ENCODE measurements around the gene GRM2.

Gene GRM2

DNA sequence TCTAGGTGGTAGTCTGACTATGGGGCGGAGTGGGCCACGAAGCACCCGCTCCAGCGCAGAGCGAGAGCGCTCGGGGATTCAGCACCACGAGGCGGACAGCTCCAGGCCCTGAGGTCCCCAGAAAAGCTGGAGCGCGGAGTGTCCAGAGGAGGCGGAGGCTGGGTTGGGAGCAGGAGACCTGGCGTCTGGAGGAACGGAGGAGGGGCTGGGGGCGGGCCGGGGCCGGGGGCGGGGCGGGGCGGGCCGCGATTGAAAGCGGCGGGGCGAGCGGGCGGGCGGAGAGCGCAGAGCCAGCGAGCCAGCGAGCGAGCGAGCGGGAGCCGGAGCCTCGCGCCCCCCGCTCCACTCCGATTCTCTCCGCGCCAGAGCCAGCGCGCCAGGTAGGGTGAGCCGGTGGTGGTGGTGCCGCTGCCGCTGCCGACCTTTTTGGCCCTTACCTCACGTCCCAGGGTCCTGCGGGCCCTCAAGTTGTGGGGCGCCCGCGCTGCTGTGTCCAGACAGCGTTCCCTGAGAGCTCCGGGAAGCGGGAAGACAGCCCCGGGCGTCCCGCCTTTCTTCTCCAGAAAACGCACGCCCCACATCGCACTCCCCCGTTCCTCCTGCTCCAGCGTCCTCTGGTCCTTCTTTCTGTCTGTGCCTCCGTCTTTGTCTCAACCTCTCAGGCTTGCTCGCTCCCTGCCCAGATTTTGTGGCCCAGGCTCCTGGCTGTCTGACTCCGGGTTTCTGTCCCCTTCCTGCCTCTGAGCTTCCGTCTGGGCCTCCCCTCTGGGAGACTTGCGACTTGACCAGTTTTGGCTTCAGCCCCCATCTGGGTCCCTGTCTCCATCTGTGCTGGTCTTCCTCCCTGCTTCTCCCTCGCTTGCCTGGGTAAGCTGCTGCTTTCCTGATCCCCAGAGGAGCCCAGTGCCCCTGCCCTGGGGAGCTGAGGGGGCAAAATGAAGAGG, at the start of gene GRM2:
Gene GRM2, plus strand, starts transcription at position 281 of the 944 bp plus-strand sequence. CDS start 1,916 bp downstream, outside the sequence.
- DNase-seq, result peak; percentile 31 to 38

DNA sequence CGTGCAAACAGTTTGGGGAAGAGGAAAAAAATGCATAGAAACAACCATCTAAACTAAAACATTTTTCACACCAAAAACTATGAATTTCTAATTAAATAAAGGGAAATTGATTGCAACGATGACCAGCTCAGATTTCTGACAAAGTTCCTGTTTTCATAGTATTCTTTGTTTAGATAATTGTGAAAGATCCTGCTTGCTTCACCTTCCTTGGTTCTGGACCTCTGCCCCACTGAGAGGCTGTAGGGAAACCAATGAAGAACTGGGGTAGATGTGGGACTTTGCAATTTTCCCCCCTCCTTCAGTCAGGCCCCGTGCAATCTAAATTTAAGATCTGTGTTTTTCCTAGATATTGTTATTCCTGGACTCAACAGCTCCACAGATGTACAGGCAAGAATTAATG, 49.6 kb upstream of the GRM2 start:
- no peak for DNase-seq

DNA sequence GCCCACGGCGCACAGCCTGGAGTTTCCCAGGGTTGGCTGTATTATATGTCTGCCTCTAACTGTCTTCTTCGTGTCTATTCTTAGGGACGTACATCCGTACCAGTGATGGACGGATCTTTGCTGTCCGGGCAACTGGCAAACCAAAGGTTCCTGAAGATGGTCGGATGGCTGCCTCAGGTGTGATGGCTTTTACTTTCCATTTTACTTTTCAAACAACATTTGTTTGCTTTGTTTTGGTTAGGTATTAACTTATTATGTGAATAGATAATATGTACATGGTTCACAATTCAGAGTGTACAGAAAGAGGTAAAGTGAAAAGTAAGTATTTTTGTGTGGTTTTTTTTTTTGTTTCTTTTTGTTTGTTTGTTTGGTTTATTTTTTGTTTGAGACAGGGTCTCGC, 46.9 kb upstream of the GRM2 start:
- DNase-seq, result no peak

DNA sequence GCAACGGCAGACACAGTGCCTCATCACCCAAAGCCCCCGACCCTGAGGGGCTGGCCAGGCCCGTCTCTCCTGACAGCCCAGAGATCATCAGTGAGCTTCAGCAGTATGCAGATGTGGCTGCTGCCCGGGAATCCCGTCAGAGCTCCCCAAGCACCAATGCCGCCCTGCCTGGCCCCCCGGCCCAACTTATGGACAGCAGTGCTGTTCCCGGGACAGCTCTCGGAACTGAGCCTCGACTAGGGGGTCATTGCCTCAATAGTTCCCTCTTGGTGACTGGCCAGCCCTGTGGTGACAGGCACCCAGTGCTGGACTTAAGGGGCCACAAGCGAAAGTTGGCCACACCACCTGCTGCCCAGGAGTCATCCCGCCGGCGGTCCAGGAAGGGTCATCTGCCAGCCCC, 44.4 kb upstream of the GRM2 start:
- no peak for DNase-seq

DNA sequence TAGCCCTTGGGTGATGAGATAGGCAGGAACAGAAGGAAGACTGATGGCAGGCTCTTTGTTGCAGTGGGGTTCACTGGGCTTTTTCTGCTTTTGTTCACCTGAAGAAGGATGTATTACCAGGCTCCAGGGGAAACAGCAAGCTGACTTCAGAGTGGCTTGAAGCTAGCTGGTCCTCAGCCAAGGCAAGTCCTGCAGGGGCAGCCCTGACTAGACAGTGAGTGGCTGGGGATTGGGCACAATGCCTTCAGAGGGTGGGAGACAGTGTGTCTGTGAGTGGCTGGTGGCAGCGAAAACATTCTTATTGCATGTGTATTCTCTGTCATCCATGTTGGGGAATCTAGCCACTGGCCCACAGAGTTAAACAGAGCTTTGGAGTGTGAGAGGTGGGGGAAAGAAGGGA, 38.1 kb upstream of the GRM2 start:
- no peak for DNase-seq

DNA sequence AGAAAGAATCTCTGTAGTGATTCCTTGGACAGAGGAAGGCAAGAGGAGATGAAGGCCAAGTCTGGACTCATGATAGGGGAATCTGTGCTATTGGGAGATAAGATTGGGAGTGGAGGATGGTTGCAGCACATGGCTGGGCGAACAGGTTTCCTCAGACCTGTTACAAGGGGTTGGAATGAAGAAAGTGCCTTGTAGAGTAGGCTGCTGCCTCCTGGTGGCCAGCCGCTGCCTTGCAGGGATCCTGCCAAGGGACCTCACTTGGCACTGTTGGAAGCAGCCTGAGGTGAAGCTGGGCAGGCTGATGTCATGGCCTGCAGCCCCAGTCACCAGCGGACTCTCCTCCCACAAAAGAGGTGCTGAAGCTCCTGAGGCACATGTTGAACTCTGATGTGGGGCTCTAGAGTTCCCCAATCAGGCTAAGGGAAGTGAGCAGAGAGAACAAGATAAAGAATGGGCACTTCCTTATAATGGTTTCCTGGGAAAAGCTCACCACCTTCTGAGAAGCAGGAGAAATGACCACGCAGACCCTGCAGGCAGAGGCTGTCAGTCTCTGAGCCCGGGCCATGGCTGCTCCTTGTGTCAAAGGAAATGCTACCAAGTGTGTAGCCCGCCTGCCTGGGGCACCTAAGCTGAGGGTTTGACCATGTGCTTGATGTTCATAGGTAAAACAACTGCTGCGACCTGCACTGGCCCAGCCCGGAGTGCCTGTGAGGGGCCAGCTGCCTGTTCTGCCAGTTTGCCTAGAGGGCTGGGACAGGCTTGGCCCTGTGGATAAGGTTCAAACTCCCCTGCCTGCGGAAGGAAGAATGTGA, 37.4 kb upstream of the GRM2 start:
- DNase-seq, result peak; percentile 37 to 55

DNA sequence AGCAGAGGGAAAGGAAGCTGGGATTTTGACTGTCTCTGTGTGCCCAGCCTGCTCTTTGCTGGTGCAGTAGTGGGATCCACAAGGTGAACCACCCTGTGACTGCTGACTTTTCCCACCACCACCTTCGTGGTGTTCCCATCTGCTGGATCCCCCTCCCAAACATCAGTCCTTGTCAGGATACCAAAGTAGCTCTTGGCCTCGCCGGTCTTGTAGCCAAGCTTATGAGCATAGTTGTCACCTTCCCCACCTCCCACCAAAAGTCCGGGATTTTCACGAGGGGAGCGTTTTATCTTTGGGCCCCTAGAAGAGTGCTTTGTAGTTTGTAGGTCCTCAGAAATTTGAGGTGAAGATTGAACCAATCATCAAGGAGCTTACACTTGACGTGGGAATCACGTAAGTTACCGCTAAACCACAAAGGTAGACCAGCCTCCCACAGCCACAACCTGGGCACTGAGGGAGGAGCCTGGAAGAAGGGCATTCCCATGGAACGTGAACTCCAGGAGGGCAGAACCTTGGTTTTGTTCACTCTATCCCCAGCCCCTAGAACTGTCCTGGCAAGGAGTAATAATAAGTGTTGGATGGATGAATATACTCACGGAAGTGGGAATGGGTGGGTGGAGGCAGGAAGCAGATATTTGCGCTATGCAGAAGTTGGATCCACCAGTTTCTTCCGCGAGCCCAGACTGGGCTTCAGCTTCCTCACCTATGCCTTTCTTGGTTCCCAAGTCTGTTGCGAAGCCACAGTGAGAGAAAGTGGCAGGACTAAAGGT, 36.6 kb upstream of the GRM2 start:
- DNase-seq, result no peak

DNA sequence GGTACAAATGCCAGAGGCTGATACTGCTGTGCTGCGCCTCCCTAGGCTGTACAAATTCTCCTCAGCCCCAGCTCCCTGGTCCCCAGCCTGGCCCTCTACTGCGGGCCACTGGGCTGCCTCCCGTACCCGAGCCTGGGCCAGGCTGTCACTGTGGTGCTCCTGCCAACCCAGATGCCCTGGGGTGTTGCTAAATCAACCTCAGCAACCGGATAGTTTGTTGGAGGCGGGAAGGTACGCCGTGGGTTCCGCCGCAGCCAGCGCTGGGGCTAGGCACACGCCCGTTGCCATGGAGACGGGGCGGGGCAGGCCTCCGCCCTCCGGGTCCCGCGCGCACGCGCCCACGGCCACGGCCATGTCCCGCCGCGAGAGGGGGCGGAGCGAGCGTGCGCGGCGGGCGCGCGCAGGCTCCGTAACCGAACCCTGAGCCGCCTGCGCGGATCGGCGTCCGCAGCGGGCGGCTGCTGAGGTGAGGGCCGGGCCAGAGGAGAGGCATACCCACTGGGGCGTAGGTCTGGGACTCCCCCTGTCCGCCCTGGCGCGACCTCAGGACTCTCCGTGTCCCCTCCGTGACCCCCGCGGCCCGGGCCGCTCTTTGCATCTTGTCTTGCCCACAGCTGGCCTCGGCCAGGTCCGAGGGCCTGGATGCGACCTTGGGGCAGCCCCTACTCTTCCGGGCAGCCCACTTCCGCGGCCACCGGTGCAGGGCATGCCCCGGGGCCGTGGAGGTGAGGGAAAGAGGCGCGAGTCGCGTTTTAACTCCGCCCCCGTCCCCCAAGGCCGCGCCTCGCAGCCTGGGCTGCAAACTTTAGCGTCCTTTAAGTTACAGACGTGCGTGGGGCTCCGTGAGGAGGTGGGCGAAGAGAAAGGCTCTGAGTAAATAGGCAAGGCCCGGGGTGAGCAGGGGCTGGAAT, 35.8 kb upstream of the GRM2 start, which contains the start of gene TEX264:
Gene TEX264, plus strand, starts transcription at position 430 of the 911 bp plus-strand sequence. CDS start 3,053 bp downstream, outside the sequence.
- DNase-seq, result peak; percentile 73 to 85

DNA sequence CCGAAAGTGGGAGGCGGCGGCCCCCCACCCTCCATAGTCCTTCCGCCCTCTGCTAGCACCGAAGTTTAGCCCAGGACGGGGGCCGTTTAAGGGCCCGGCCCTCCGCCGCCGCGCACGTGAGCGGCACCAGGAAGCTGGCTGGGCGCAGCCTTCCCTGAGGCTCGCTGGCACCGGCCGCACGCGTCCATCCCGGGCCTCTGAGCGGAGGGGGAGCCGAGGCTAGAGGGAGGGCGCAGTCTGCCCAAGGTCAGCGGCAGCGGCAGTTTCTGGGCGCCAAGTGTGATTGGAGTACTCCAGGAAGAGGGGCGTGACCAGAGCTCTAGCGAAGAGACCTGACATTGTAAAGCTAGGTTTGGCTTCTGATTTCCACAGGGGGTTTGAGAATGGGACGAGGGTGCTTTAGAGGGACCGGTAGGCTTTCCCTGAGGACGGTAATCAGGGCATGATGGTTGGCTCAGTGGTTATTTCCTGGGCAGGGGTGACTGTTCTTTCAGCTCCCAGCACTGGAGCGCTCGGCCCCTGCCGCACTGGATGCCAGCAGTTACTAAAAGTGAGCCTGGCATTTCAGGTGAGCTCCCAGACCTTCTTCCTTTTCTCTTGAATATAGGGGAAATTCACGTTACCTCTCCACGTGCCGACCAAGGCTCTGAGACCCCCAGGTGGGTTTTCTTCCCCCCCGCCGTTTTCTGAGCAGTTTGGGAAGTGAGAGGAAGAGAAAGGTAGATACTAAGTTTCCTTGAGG, 35.0 kb upstream of the GRM2 start:
- peak in 1 of 2 donors; percentile 34 for DNase-seq

DNA sequence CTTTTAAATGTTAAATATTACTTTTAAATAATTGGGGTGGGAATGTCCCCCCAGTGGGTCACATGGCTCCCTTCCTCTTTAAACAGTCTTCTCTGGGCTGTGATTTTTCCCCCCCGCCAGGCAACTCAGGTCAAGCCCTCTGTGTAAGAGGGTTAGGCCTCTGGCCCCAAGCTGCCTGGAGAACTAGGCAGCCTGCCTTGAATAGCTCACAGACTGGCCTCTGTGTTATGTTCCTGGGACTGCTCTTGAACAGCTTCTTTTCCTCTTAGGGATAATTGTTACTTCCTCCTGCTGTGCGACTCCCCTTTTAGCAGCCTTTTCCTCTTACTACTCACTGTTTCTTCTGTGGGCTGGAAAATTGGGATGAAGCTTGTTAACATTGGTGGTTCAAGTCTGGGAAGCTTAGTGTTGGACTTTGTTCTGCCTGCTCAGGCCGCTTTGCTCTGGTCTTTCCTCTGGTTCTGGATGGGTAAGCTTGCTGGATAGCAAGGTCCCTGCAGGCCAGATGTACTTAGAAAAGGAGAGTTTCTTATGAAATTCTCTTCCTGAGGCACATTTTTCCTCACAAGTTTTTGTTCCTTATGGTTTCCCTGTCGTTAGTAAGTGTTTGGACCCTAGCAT, 33.6 kb upstream of the GRM2 start:
- DNase-seq, result no peak

DNA sequence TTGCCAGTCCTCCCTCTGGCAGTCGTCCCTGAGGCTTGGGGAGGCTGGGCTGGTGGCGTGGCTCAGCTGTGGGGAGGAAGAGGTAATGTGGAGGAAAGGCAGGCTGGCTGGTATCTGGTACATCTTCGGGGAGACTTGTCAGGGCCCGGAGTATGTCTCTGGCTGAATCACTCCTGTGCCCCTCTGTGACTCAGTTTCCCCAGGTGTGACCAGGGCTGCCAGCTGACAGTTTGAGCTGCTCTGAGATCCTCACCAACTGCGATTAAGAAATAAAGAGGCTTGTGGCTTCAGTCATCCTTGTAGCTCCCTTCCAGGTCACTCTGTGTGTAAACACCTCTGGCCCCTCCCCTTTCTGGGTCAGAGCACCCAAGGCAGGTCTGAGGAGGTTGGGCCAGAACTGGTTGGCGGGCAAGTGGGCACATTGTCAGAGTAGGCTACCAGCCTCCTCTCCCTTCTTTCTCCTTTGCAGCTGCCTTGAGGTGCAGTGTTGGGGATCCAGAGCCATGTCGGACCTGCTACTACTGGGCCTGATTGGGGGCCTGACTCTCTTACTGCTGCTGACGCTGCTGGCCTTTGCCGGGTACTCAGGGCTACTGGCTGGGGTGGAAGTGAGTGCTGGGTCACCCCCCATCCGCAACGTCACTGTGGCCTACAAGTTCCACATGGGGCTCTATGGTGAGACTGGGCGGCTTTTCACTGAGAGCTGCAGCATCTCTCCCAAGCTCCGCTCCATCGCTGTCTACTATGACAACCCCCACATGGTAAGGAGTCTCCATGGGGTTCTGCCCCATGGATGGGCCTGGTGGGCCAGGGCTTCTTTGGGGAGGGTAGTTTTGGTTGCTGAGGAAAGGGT, 32.8 kb upstream of the GRM2 start:
- no peak for DNase-seq

DNA sequence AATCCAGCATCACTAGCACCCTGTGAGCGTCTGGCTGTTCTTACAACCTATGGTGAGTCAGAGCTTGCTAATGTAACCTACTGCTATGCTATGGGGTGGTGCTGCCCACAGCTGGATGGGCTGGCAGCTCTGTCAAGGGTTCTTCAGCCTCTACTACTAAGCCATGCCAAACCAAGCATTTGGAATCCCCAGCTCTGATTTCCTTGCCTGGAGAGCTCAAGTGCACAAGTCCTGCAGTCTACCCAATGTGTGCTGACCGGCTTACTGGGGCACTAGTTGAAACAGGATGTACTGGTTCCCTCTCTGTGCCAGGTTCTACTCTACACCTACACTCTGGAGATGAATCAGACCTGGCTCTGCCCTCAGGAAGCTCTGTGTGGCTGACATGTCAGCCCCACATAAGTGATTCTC, 31.7 kb upstream of the GRM2 start:
- no peak for DNase-seq

DNA sequence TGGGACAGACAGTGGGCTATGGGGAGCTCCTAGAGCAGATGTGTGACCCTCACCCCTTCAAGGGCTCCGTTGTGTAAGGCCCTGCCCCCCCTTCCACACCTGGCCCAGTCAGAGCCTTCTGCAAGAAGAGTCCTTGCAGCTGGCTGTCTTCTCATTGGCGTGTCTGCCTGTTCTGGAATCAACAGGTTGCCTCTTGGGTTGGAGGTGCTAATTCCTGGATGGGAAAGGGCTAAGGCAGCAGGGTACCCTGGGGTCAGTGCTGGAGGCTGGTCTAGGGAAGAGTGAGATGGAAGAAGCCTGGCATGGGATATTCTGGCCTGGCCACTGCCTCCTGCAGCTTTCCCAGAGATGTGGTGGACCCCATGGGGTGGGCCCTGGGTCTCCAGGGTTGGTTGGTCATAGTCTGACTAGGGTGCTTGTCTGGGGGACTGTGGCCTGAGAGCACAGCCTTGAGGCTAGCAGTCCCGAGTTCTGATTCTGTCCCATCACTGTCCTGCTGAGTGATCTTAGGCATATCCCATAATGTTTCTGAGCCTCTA, 30.7 kb upstream of the GRM2 start:
- no peak for DNase-seq

DNA sequence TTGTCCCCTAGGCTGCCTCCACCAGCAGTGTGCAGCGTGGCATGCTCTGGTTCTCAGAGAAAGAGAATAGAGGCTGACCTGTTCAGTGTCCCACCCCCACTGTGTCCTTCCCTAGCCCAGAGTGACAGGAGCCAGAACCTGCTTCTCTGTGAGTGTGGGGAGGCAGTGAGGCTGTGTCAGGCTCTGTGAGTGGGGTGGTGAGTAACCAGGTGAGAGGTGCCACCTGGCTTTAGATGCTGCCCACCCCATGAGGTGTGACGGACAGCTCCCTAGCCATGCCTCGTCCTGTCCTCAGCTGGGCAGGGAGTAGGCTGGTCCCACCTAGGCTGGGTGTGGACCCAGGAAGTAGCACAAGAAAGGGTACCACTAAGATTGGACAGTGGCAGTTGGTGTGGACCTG, 29.5 kb upstream of the GRM2 start:
- no peak for DNase-seq

DNA sequence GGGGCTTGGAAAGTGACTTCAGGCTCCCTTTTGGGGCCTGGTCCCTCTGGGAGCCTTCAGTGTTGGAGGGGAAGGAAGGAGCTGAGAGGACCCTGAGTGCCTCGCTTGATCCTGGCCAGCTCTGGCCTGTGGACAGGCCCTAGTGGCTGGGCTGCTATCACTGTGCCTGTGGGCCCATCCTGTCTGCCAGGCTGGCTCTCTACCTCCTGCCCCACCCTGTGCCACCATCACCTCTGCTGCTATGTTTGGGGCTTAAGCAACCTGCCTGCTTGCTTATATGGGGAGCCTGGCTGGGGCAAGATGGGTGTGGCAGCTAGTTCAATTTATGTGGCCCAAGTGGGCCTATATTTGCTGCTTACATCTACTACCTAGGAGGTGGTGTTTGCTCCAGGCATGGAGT, 28.7 kb upstream of the GRM2 start:
- DNase-seq, result no peak

DNA sequence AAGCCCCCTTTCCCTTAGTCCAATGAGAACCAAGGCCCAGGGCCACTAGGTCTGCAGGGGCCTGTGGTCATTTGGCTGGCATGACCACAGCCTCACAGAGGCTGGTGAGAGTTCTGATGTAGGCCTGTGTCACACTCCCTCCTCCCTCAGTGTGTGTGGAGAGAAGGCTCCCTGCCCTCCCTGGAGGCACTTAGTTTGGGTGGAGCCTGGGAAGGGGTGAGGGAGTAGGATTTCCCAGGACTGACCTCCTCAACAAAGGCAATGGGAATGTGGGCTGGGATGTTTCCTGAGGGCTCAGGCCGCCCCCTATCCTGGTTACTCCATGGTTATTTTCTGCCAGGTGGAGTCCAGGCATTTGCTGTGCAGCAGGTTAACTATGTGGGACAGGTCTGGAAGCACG, 28.2 kb upstream of the GRM2 start:
- no peak for DNase-seq

DNA sequence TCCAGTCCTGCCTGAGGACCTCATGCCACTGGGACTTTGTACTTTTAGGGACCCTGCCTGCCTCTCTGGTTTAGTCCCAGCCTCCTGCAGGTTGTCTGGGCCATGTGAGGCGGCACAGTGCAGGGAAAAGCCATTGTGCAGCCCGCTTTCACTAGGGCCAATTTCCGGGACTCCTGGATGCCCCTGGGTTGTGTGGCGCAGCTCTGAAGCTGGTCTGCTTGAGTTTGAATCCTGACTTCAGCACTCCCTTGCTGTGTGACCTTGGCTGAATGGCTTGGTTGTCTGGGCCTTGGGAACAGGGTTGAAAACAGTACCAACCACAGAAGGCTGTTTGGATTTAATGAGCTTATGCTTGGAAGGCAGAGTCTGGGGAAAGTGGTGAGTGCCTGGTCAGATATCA, 27.6 kb upstream of the GRM2 start:
- no peak for DNase-seq

DNA sequence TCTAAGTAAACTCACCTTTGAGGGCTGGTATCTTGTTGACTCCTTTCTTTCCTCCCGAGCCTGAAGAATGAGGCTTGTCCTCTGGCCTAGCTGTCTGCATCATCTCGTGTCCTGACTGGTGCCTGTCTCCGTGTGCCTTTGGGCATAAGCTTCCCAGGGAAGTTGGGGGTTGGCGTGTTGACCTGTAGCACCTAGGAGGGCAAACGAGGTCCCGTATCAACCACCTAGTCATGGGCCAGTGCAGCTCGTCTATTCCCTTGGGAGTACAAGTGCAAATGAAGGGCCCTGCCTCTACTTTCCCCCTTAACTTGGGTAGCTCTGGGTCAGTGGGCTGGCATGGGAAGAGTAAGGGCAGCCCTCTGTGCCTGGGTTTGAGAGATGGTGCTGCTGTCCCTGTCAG, 27.1 kb upstream of the GRM2 start:
- DNase-seq, result no peak

DNA sequence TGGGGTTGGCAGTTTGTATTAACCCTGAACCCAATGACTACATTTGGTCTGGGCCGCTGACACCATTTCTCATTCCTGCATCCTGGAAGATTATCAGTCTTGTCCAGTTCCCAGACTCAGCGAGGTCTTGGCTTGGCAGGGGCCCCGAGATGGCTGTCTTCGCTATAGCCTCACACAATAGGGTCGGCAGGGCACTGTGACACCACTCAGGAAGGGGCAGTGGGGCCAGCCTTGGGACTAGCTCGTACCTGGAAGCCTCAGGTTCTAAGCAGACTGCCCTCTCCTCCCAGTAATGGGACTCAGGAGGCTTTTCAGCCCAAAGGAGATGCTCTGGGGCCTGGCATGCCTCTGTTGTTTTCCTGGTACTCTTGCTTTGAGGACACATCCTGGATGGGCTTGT, 26.7 kb upstream of the GRM2 start:
- DNase-seq, result no peak
